Liver (tissue), 3 donors: ENCODE results near the gene TMEM14C.

Experiments used
- ATF3 ChIP-seq: IDR thresholded peaks from 2 replicates; pipeline ENCODE4 v1.6.1; 2016; ENCODE audit warnings: antibody characterized with exemption
- EGR1 ChIP-seq, 2 donors: IDR thresholded peaks; 2 replicates each; pipeline ENCODE4 v1.6.1; 2016 to 2018; ENCODE audit warnings: antibody characterized with exemption in 2 of 2, low read depth in 2 of 2
- JUND ChIP-seq, 2 donors: IDR thresholded peaks; 2 replicates each; pipeline ENCODE4 v1.6.1; 2016; ENCODE audit warnings: antibody characterized with exemption in 2 of 2
- MAX ChIP-seq: IDR thresholded peaks from 2 replicates; pipeline ENCODE4 v1.6.1; 2016; ENCODE audit warnings: antibody characterized with exemption
- RAD21 ChIP-seq, 2 donors: IDR thresholded peaks; 2 replicates each; pipeline ENCODE4 v1.6.1; 2016; ENCODE audit warnings: antibody characterized with exemption in 2 of 2, mild to moderate bottlenecking in 2 of 2
- TF ChIP-seq, protein P1 (sequence below): fragments of 150-350 bp; IDR thresholded peaks from 2 replicates; pipeline ENCODE4 v1.5.1; 2017; ENCODE audit warnings: improper control_type of control experiment, low read depth, low read length; ENCODE audit not compliant: missing input control
- TF ChIP-seq, protein P2 (sequence below): IDR thresholded peaks from 2 replicates; pipeline ENCODE4 v1.6.1; 2016; ENCODE audit warnings: antibody characterized with exemption
- TF ChIP-seq, protein P3 (sequence below): IDR thresholded peaks from 2 replicates; pipeline ENCODE4 v1.6.1; 2016; ENCODE audit warnings: antibody characterized with exemption, mild to moderate bottlenecking
- donor health status: healthy.
- donor health status: healthy.

DNA sequence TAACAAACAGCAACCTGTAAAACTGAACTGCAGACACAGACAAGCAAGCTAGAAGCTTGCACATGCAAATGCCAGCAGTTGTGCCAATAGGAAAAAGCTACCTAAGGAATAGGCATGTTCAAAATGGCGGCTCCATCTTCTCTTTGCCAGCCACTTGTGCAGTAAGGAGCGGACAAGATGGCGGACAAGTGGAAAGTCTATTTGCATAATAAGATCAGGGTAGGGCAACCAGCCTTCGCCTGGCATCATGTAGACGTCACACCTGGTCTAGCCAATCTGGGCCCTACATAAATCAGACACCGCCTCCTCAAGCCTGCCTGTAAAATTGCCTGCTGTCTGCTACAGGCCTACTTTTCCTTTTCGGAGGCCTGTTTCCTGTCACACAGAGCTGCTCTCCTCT is 46.5 kb upstream of the TMEM14C start:
- TF ChIP-seq, protein P1, sequence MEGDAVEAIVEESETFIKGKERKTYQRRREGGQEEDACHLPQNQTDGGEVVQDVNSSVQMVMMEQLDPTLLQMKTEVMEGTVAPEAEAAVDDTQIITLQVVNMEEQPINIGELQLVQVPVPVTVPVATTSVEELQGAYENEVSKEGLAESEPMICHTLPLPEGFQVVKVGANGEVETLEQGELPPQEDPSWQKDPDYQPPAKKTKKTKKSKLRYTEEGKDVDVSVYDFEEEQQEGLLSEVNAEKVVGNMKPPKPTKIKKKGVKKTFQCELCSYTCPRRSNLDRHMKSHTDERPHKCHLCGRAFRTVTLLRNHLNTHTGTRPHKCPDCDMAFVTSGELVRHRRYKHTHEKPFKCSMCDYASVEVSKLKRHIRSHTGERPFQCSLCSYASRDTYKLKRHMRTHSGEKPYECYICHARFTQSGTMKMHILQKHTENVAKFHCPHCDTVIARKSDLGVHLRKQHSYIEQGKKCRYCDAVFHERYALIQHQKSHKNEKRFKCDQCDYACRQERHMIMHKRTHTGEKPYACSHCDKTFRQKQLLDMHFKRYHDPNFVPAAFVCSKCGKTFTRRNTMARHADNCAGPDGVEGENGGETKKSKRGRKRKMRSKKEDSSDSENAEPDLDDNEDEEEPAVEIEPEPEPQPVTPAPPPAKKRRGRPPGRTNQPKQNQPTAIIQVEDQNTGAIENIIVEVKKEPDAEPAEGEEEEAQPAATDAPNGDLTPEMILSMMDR, result no peak
- TF ChIP-seq RAD21 (IDR thresholded peaks at IDR 0.05), result no peak
- no peak for TF ChIP-seq EGR1 (IDR thresholded peaks at IDR 0.05; ENCODE audit: low read depth in 2 of 2)
- TF ChIP-seq, protein P2, sequence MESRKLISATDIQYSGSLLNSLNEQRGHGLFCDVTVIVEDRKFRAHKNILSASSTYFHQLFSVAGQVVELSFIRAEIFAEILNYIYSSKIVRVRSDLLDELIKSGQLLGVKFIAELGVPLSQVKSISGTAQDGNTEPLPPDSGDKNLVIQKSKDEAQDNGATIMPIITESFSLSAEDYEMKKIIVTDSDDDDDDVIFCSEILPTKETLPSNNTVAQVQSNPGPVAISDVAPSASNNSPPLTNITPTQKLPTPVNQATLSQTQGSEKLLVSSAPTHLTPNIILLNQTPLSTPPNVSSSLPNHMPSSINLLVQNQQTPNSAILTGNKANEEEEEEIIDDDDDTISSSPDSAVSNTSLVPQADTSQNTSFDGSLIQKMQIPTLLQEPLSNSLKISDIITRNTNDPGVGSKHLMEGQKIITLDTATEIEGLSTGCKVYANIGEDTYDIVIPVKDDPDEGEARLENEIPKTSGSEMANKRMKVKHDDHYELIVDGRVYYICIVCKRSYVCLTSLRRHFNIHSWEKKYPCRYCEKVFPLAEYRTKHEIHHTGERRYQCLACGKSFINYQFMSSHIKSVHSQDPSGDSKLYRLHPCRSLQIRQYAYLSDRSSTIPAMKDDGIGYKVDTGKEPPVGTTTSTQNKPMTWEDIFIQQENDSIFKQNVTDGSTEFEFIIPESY, result no peak
- TF ChIP-seq, protein P3, sequence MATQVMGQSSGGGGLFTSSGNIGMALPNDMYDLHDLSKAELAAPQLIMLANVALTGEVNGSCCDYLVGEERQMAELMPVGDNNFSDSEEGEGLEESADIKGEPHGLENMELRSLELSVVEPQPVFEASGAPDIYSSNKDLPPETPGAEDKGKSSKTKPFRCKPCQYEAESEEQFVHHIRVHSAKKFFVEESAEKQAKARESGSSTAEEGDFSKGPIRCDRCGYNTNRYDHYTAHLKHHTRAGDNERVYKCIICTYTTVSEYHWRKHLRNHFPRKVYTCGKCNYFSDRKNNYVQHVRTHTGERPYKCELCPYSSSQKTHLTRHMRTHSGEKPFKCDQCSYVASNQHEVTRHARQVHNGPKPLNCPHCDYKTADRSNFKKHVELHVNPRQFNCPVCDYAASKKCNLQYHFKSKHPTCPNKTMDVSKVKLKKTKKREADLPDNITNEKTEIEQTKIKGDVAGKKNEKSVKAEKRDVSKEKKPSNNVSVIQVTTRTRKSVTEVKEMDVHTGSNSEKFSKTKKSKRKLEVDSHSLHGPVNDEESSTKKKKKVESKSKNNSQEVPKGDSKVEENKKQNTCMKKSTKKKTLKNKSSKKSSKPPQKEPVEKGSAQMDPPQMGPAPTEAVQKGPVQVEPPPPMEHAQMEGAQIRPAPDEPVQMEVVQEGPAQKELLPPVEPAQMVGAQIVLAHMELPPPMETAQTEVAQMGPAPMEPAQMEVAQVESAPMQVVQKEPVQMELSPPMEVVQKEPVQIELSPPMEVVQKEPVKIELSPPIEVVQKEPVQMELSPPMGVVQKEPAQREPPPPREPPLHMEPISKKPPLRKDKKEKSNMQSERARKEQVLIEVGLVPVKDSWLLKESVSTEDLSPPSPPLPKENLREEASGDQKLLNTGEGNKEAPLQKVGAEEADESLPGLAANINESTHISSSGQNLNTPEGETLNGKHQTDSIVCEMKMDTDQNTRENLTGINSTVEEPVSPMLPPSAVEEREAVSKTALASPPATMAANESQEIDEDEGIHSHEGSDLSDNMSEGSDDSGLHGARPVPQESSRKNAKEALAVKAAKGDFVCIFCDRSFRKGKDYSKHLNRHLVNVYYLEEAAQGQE, result no peak
- no peak for TF ChIP-seq JUND (IDR thresholded peaks at IDR 0.05)
- TF ChIP-seq MAX, result no peak
- TF ChIP-seq ATF3, result no peak
